ENCODE data around the gene CHD5.

DNA sequence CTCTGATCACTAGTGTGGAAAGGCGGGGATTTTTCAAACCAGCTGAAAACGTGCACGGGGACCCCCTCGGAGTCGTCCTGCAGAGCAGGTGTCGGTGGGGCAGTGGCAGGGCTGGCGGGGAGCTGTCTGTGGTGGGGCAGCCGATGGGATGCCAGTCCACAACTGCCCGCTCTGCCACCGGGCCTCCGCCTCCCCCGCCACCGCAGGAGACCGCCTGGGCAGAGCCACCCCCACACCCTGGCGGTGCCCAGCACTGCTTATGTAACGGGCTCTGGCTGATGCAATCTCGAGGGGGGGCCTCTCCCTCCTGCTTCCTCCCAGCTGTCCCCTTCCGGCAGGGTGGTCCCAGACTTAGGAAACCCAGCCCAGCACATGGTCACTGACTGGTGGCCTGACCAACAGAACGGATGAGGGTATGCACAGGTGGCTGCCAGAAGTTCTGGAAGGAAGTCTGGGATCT is 9.3 kb downstream of the CHD5 start:
- TF ChIP-seq GATA3 (IDR thresholded peaks at IDR 0.05; ENCODE audit: low read depth, low read length) (no peak), GATA2 (IDR thresholded peaks at IDR 0.05; ENCODE audit: low read depth, low read length) (no peak)

Measured in SH-SY5Y (cell line).